PFSK-1 (cell line): Measurements from ENCODE around the gene LPXN.

ENCODE experiments used
- POLR2AphosphoS5 ChIP-seq: IDR thresholded peaks from 2 replicates; pipeline ENCODE4 v1.6.1; 2012; ENCODE audit warnings: low read depth, mild to moderate bottlenecking, control low read depth, low read length, moderate library complexity
- TAF1 ChIP-seq: IDR thresholded peaks from 2 replicates; pipeline ENCODE4 v1.6.1; 2012; ENCODE audit warnings: low read length, control low read depth, borderline replicate concordance; ENCODE audit not compliant: insufficient read depth

DNA sequence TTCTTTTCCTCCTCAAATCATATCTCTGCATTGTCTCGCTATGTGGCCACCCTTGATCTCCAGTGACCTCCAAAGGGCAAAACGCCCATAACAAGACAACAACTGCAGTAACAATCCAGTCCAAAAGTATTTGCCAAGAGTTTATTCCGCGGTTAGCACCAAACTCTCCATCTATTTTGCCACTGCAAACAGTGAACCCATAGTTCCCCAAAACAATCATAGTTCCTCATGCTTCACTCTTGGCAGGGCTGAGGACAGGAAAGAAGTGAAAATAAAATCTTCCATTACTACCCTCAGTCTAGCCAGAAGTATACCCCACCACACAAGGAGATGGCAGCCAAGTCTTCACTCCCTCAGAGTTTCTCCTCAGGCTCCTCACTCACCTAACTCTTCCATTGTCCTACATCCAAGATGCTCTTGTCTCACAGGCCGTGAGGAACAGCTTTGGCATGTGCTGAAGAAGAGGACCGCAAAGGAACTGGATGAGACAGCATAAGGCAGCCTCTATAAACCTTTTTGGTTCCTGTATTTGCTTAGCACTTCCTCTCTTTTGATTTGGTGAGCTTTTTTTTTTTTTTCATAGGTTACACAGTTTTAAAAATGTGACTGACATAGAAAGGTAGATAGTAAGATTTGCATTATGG lies at the start of gene LPXN:
- no peak for TF ChIP-seq TAF1
- TF ChIP-seq POLR2AphosphoS5 = no peak
